Coronary artery (tissue), 2 donors: Measurements from ENCODE around the gene KCNIP1.

ENCODE experiments used
- DNase-seq: peaks from one replicate; pipeline ENCODE4 v3.0.0-alpha.2; 2017; ENCODE audit warnings: low spot score
- H3K27ac ChIP-seq, 2 donors: fragments of 200-600 bp; sonication (generic); one replicate each; pipeline ENCODE4 v1.5.1; 2016 to 2019
- H3K4me3 ChIP-seq: fragments of 200-600 bp; sonication (generic); 2 replicates; pipeline ENCODE4 v1.5.1; 2016; ENCODE audit warnings: mild to moderate bottlenecking, moderate library complexity
- CTCF ChIP-seq: fragments of 200-600 bp; sonication (generic); IDR thresholded peaks from one replicate; pipeline ENCODE4 v1.5.1; 2019; ENCODE audit warnings: antibody characterized with exemption

KCNIP1 gene

GRCh38 chr5:170571875-170572852 lies 68.3 kb downstream of the KCNIP1 start:
- Histone ChIP-seq H3K4me3 (no peak overlapping the region), H3K27ac (no peak overlapping the region)
- no peak for TF ChIP-seq CTCF
- DNase-seq = no peak

DNA sequence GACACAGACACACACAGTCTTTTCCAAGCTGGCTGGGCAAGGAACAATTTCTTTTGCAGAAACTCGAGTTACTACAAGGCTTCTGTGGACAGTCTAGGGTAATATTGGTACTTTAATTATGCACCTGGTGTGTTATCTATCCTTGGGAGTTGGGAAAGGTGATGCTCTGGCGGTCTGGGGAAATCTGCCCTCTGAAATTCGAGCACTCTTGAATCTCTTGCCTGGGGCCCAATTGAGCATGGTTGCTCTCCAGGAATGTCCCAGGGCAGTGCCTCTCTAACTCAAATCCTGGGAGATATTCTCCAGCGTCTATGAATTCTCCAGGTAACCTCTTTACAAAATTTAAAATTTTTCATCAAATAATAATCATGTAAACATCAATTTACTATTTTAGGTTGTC lies 69.3 kb downstream of the KCNIP1 start:
- Histone ChIP-seq H3K27ac (no peak overlapping the region), H3K4me3 (no peak overlapping the region)
- TF ChIP-seq CTCF = no peak

DNA sequence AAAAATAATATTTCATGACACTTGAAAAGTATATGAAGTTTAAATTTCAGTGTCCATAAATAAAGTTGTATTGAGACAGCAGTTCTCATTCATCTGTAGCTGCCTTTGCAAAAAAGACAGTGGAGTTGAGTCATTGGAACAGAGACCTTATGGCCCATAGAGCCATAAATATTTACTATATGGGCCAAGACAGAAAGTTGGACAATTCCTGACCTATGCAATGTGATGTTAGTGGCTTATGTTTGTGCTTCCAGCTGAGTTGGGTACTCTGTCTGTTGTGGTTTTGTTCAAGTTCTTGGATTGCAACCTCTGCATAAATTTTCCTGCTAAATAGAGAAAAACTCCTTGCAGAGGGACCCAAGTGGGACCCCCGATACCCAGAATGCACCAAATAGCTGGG lies 69.8 kb downstream of the KCNIP1 start:
- Histone ChIP-seq H3K4me3 (no peak overlapping the region), H3K27ac (no peak overlapping the region)
- no peak for TF ChIP-seq CTCF
- no peak for DNase-seq

More for the DNA sequence above, 69.3 kb downstream of the KCNIP1 start:
- peak; percentile 12 for DNase-seq

- Histone ChIP-seq H3K27ac (no peak overlapping the region), H3K4me3 (no peak overlapping the region)
- TF ChIP-seq CTCF = no peak
- no peak for DNase-seq
Measured at GRCh38 chr5:170576602-170577535, 73.0 kb downstream of the KCNIP1 start.

- no peak for DNase-seq
- Histone ChIP-seq H3K27ac (no peak overlapping the region), H3K4me3 (no peak overlapping the region)
- TF ChIP-seq CTCF = no peak
Measured at GRCh38 chr5:170579601-170580000, 75.8 kb downstream of the KCNIP1 start.

DNA sequence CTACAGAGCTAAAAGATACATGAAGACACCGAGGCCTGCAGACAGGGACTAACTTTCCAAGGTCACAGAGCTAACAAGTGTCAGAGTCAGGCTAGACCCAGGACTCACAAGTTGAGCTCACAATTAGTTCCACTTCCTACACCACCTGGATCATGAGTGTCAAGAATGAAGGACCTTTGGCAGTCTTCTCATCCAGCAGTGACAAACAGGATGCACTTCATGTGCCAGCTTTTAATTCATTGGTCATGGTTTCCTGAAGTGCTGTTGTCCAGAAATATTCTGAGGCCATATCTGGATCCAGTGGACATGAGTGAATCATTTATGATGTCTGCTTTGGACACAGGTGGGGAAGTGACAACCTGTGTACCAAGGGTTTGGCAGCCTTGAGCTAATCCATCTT lies 77.4 kb downstream of the KCNIP1 start:
- TF ChIP-seq CTCF = no peak
- Histone ChIP-seq H3K4me3 (no peak overlapping the region), H3K27ac (no peak overlapping the region)
- DNase-seq = no peak
